HFFc6 (cell line): ENCODE measurements around the gene EPHB1. TPM values are rescaled to one million over a fixed set of nuclear protein-coding genes. Genes with fewer than 3 reads are reported as not detected.

ENCODE experiments used
- DNase-seq: peaks from one replicate; pipeline ENCODE4 v3.0.0-alpha.2; 2018
- H3K27ac Mint-ChIP-seq: 2 replicates; pipeline ENCODE4 v1.8.0; 2020; ENCODE audit warnings: mild to moderate bottlenecking, mixed read lengths
- H3K27me3 Mint-ChIP-seq: 2 replicates; pipeline ENCODE4 v1.8.0; 2021; ENCODE audit warnings: mild to moderate bottlenecking, moderate library complexity, mixed read lengths; ENCODE audit not compliant: insufficient read depth
- H3K36me3 Mint-ChIP-seq: 2 replicates; pipeline ENCODE4 v1.8.0; 2021; ENCODE audit warnings: low read depth, mixed read lengths
- H3K4me1 Mint-ChIP-seq: 2 replicates; pipeline ENCODE4 v1.8.0; 2020; ENCODE audit warnings: low read depth, mixed read lengths
- H3K4me3 Mint-ChIP-seq: 2 replicates; pipeline ENCODE4 v1.8.0; 2020; ENCODE audit warnings: mild to moderate bottlenecking, moderate library complexity, mixed read lengths
- H3K9me3 Mint-ChIP-seq: 2 replicates; pipeline ENCODE4 v1.8.0; 2020; ENCODE audit warnings: mild to moderate bottlenecking, mixed read lengths
- CTCF ChIP-seq: fragments of 200-600 bp; sonication (generic); IDR thresholded peaks from 2 replicates; pipeline ENCODE4 v1.5.0; 2021; ENCODE audit warnings: antibody characterized with exemption, mild to moderate bottlenecking
- total RNA-seq, 6 experiments: library from RNA; stranded (reverse); fragmentation: NEBNext Ultra II Directional; extraction: Animal tissue kit (Norgen Biotek cat#: 25700); gene quantifications; 2 replicates in 1 of 6; 3 replicates in 5 of 6; pipeline ENCODE4 v1.2.3, GENCODE V29; 2021

Gene EPHB1
- total RNA-seq, 6 experiments from 2014 or later: 0.88 to 2.6 (median 1.0) TPM

- no peaks in the 10 kb centered on the region for H3K4me1 Mint-ChIP-seq
- H3K4me3 Mint-ChIP-seq: no peak overlapping the region
- no peak for DNase-seq
- no peaks in the 10 kb centered on the region for H3K36me3 Mint-ChIP-seq
- no peak overlapping the region for H3K27ac Mint-ChIP-seq
- H3K27me3 Mint-ChIP-seq: peaks cover 27% of the 10 kb centered on the region
- H3K9me3 Mint-ChIP-seq: no peaks in the 10 kb centered on the region
- TF ChIP-seq CTCF: no peak
These were observed 33.8 kb upstream of the EPHB1 start for GRCh38 chr3:134761213-134761612.

DNA sequence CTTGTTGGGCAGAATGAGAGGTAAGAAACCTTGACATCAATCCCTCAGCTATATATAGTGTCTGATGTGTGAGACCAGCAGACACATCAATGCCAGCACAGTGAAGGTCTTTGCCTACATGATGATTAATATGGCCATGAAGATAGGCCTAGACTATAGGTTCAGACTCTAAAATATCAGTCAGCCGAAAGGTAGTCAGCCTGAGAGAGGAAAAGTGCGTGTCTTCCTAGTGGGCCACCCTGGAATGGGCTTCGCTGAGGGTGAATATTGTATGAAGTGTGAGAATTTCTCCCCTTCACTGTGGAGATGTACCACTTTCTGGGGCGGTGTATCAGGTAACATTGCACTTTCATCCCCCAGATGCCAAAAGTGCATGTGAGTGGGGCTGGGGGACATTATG, 33.0 kb upstream of the EPHB1 start:
- no peaks in the 10 kb centered on the region for H3K4me1 Mint-ChIP-seq
- peaks cover 21% of the 10 kb centered on the region for H3K27me3 Mint-ChIP-seq
- DNase-seq: no peak
- H3K9me3 Mint-ChIP-seq: no peaks in the 10 kb centered on the region
- no peak for TF ChIP-seq CTCF
- no peak overlapping the region for H3K27ac Mint-ChIP-seq
- no peak overlapping the region for H3K4me3 Mint-ChIP-seq
- H3K36me3 Mint-ChIP-seq: no peaks in the 10 kb centered on the region

GRCh38 chr3:134765468-134765867, 29.6 kb upstream of the EPHB1 start:
- no peak for TF ChIP-seq CTCF
- no peaks in the 10 kb centered on the region for H3K36me3 Mint-ChIP-seq

GRCh38 chr3:134766290-134766689, 28.8 kb upstream of the EPHB1 start:
- Mint-ChIP-seq H3K36me3 (no peaks in the 10 kb centered on the region), H3K9me3 (no peaks in the 10 kb centered on the region), H3K27me3 (peaks cover 12% of the 10 kb centered on the region), H3K27ac (no peak overlapping the region), H3K4me1 (no peaks in the 10 kb centered on the region), H3K4me3 (no peak overlapping the region)
- no peak for DNase-seq
- no peak for TF ChIP-seq CTCF

More at GRCh38 chr3:134765468-134765867, 29.6 kb upstream of the EPHB1 start:
- Mint-ChIP-seq H3K4me1 (no peaks in the 10 kb centered on the region), H3K27ac (no peak overlapping the region), H3K27me3 (peaks cover 12% of the 10 kb centered on the region), H3K9me3 (no peaks in the 10 kb centered on the region), H3K4me3 (no peak overlapping the region)
- no peak for DNase-seq

GRCh38 chr3:134768116-134768515, 26.9 kb upstream of the EPHB1 start:
- DNase-seq: no peak
- H3K27ac Mint-ChIP-seq: no peak overlapping the region
- no peak overlapping the region for H3K4me3 Mint-ChIP-seq
- no peaks in the 10 kb centered on the region for H3K9me3 Mint-ChIP-seq
- H3K36me3 Mint-ChIP-seq: no peaks in the 10 kb centered on the region
- H3K27me3 Mint-ChIP-seq: peaks cover 8% of the 10 kb centered on the region
- TF ChIP-seq CTCF: no peak
- H3K4me1 Mint-ChIP-seq: no peaks in the 10 kb centered on the region

GRCh38 chr3:134768837-134769236, 26.2 kb upstream of the EPHB1 start:
- peaks cover 12% of the 10 kb centered on the region for H3K27me3 Mint-ChIP-seq
- TF ChIP-seq CTCF: no peak
- H3K4me3 Mint-ChIP-seq: no peak overlapping the region
- no peak for DNase-seq
- H3K9me3 Mint-ChIP-seq: no peaks in the 10 kb centered on the region
- no peaks in the 10 kb centered on the region for H3K36me3 Mint-ChIP-seq
- no peak overlapping the region for H3K27ac Mint-ChIP-seq
- H3K4me1 Mint-ChIP-seq: no peaks in the 10 kb centered on the region
